ENCODE data around the gene CMTM1.

The CMTM1 gene

DNA sequence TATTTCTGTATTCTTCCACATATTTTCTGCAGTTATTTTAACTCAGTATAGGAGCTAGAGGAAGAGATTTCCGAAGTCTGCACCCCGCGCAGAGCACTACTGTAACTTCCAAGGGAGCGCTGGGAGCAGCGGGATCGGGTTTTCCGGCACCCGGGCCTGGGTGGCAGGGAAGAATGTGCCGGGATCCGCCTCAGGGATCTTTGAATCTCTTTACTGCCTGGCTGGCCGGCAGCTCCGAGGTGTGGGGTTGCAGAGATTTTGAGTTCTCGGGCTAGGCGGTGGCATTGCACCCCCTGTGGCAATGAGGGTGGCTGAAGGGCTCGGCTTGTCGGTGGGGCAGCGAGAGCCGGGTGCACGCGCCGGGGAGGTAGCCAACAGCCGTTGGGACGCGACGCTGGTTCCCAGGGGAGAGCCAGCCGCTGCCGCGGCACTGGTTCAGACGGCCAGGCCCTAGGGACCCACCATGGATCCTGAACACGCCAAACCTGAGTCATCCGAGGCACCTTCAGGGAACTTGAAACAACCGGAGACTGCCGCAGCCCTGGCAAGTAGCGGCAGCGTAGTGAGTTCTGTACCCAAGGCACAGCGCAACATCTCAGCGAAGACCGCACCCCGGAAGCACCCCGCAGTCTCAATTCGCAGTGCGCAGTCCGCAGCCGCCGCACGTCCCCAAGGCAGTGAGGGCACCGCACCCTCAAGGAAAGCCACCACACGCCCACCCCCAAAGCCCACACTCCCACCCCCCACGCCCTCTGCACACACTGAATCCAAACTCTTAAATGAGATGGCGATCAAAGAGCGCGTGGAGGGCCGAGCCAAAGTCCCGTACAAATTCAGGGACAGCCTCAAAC, at the start of gene CMTM1:
TSS of gene CMTM1 (plus strand) at position 389 of the 851 bp plus-strand sequence. CDS start at position 464, 75 bp downstream.
- DNase-seq (ENCODE audit: low spot score), result no peak

GRCh38 chr16:66516509-66516807, 49.8 kb upstream of the CMTM1 start:
- no peak for DNase-seq (ENCODE audit: low spot score)

GRCh38 chr16:66516808-66517585, 49.2 kb upstream of the CMTM1 start:
- peak; percentile 97 for DNase-seq (ENCODE audit: low spot score)

DNA sequence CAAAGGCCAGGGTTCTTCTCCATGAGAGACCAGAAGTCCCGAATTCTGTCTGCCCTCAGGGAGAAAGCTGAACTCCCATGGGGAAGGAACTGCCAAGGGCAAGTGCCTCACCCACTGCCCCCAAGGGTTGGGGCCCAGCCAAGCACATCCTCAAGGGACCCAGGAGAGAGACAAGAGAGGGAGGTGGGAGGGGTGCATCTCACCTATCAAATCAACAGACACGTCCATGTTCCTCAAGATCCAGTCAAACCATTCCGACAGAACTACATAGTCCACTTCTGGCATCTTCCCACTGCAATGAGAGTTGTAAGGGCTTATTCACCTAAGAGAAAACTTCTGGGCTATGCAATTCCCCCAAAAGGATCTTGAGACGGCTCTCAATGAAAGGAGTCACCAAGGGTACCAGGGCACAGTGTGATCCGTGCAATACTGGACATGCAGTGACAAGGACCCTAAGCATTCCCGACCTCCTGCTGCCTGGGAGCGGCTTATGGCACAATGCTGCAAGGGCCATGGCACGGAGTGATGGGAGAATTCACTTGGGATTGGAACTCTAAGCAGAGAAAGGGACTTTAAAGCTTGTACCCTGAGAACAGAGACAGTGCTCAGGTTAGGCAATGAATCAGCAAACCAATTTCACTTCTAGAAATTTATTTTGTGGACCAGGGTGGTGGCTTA, 48.5 kb upstream of the CMTM1 start:
- DNase-seq (ENCODE audit: low spot score), result no peak

DNA sequence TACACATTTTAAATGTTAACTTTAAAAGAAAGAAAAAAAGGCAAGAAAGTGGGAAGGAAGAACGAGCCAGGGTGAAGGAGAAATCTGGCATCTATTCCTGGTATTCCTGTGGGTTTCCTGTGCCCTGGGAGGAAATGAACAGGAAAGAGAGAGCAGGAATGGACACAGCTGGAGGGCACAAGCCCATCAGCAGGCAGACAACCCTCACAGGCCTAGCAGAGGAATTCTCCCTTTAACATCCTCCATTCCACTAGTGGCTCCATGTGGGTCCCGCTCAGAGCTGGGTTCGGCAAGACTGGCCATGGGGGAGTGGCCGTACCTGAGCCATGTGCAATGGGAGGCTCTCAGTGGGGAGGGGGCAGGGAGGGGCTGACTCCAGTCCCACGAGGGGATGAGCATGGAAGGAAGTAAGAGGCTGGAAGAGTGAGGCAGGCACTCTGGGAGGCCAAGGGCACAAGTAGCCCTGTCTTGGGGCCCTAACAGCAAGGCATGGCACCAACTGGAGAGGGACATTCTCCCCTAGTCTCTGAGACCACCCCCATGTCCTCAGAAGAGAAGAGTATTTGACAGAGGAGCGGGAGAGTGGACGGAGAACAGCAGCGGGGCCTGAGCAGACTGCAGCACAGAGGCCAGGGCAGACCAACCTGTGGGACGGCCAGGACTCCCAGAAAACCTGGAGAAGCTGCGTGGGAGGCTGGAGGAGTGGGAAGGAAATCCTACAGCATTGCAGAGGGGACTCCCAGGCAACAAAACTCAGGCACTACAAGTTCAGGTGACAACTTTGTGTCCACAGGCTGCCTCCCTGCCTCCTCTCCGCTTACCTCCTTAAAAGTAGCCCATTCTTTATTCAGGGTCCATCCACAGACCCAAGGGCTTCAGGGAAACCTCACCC, 46.5 kb upstream of the CMTM1 start:
- no peak for DNase-seq (ENCODE audit: low spot score)

GRCh38 chr16:66520406-66521170, 45.7 kb upstream of the CMTM1 start:
- DNase-seq (ENCODE audit: low spot score), result no peak

DNA sequence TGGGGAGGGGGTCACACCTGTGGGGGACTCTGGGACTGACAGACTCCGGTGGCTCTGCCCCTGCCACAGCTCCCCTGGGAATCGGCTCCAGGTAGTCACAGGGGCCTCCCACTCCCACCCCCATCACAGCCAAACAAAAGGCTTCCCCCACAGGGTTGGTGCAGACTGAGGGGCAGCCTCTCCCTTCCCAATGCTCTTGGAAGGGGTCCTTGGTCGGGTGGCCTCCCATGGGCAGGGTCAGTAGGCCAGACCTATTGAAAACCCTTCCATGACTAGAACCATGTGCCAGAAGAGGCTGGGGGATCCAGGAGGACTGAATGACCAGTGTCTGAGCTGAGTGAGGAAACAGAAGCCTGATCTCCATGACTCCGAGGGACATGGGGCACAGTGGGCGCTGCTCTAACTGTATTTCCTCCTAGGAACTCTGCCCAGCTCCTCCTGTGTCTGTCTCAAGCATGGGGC, 45.0 kb upstream of the CMTM1 start:
- DNase-seq (ENCODE audit: low spot score), result no peak

- DNase-seq (ENCODE audit: low spot score), result peak; percentile 26
Measured at GRCh38 chr16:66521951-66522771, 44.1 kb upstream of the CMTM1 start.

DNA sequence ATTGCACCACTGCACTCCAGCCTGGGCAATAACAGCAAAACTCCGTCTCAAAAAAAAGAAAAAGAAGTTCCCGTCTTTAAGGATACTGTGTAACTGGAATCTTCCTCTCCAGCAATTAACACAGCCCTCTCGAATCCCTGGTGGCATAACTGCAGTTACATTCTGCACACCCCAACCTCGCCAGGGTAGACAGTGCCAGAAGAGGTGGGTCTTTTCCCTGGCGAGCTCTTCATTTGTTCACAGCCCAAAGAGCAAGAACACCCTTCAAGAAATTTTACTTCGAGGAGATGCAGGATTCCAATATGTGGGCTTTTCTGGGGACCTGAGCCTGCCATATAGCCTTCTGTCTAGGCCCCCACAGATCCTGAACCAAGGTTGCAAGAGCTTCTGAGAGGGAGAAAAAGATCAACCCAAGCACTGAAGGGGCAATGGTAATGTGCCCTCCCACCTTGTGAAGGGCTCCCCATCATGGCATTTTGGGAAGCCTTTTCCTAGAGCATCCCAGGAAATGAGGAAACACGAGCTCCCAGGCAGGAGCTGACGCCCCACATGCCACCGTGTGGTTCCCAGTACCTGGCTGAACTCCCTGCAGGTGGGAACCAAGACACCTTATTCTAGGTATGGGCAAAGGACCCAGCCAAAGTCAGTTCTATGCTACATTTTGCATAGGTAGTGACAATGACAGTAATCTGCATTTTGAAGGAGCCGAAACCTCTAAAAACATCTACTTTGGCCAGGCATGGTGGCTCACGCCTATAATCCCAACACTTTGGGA, 43.2 kb upstream of the CMTM1 start:
- no peak for DNase-seq (ENCODE audit: low spot score)

DNA sequence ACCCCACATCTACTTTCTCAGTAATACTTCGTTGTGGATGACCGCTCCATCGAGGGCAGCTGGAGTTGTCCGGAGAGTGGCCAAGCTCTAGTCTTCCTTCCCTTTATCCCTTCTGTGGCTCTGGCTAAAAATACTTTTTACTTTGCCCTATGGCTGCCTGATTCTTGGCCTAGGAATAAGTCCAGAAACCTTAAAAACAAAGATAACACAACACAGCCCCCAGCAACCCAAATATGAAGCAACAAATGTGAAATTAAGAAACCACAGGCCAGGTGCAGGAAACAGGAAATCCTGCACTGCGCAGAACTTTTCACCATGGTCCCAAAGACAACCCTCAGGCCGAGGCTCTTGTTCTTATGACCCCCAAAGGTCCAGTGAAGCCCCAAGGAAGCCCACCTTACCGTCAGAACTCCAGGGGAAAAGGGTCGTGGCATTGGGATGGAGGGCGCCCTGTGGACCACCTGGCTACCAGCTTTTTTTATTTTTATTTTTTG, 42.3 kb upstream of the CMTM1 start:
- no peak for DNase-seq (ENCODE audit: low spot score)

DNA sequence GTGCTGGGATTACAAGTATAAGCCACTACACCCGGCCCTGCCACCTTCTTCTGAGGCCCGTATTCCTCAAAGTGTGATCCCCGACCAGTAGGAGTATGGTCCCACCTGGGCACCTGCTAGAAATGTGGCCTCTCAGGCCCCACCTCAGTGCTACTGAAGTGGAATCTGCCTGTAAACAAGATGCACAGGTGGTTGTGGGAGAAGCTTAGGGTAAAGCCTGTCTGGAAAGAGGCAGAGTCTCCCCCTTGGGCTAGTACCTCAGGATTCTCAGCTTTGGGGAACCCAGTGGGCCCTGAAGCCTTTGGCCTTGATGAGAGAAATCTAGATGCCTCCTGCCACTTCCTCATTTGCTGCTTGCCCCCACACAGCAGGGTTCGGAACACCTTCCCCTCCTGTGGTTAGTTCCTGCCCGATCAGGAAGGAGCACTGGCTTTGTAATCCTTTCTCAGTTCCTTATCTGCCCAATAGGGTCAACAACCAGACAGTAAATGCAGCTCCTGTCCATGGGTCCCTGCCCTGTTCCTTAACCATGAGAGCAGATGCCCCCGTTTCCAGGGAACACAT, 41.6 kb upstream of the CMTM1 start:
- no peak for DNase-seq (ENCODE audit: low spot score)

DNA sequence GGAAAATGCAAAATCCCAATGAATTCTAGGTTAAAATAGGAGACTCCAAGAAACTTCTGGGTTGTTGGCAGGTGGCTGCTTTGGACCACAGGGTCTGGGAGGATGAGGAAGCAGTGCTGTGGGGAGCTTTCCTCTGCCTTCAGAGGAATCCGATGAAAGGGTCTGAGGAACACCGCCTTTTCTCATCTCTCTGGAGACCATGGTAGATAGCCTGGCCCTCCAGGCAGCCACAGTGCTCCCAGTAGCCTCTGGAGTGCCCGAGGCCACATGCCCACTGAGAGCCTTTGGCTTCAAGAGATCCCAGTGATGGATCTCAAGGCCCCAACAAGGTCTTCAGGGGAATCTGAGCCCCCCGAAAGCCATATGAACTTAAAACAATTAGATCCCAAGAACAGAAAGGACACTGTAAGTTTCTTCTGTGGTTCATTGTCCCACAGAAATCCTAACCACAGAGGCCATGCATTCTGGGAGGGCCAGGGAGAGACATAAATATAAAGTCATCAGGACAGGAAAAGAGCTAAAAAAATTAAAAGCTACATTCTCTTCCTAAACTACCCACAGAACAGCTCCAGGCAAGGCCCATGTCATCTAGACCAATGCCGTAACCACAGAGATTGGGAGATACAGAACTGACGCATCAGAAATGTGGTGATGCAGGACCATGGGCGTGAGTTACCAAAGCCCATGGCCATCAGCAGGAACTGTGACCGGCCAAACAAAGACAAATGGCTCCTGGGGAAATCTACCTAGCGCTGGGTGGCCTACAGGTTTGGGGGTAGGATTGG, 40.7 kb upstream of the CMTM1 start:
- DNase-seq (ENCODE audit: low spot score), result no peak

DNA sequence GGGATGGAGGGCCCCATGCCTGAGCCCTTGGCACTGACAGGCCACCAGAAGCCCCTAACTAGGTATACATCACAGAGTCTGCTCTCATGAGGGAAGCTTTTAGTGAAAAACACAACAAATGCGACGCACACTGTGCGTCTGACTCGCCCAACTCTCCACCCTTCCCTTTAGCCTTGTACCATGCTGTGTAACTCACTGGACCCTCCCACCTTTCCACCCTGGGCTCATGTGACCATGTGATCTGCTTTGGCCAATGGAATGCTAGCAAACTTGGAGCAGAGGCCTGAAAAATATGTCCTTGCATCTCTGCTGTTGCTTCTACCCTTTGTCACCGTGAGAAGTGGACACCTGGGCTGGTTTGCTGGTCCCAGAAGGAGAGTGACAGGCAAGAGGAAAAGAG, 37.9 kb upstream of the CMTM1 start:
- DNase-seq (ENCODE audit: low spot score), result no peak

GRCh38 chr16:66529475-66529874, 36.8 kb upstream of the CMTM1 start:
- no peak for DNase-seq (ENCODE audit: low spot score)

DNA sequence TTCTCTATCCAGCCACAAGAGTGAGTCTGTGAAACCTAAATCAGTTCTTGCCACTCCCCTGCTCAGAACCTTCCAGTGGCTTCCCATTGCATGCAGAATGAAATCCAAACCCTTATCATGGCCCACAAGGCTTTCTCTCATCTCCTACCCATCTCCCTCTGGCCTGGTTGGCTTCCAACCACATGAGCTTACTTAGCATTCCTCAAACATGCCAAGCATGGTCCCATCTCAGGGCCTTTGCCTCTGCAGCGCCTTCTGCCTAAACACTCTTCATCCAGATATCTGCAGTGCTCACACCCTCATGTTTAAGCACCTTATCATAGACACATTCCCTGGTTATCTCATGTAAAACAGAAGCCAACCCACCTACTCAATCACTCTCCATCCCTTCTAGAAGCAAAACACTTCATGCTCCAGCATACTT, 31.9 kb upstream of the CMTM1 start:
- no peak for DNase-seq (ENCODE audit: low spot score)

DNA sequence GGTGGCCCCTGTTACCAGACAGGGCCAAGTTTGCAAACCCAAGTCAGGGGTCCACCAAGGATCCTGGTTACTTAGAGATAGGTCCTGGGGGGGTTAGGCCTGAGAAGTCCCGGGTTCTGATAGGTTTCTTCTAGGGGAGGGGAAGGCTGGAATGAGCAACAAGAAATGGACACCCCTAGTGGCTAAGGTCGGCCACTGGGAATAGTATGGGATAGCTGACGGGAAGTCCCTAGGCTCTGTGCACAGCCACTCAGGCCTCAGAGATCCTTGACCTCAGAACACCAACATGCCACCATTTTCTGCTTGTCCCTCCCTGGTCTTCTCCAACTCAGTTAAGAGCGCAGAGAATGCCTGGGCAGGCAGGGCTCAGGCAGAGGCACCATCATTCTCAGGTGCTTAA, 29.7 kb upstream of the CMTM1 start:
- DNase-seq (ENCODE audit: low spot score), result no peak

- DNase-seq (ENCODE audit: low spot score), result no peak
Measured at GRCh38 chr16:66537236-66537635, 29.0 kb upstream of the CMTM1 start.

- DNase-seq (ENCODE audit: low spot score), result no peak
Measured at GRCh38 chr16:66538910-66539309, 27.3 kb upstream of the CMTM1 start.
